Spleen (tissue), 11 donors: ENCODE results near the gene ME1. TPM values are rescaled to one million over a fixed set of nuclear protein-coding genes. Genes with fewer than 3 reads are reported as not detected.

Experiments used
- DNase-seq: peaks from one replicate; pipeline ENCODE4 v3.0.0-alpha.2; 2020
- H3K27ac ChIP-seq, 8 donors: fragments of 200-600 bp; sonication (generic) in 7 of 8; 1 replicate in 4 of 8; 2 replicates in 4 of 8; pipeline versions ENCODE4 v1.5.0 to v1.8.0; 2016 to 2021; ENCODE audit warnings: inconsistent platforms in 4 of 8, mild to moderate bottlenecking in 4 of 8, moderate library complexity in 1 of 8
- H3K27me3 ChIP-seq, 7 donors: fragments of 200-600 bp; sonication (generic) in 6 of 7; replicated peaks in 1 of 7; 1 replicate in 4 of 7; 2 replicates in 3 of 7; pipeline versions ENCODE4 v1.5.0 to v1.8.0; 2016 to 2021; ENCODE audit warnings: inconsistent platforms in 3 of 7, mild to moderate bottlenecking in 1 of 7
- H3K36me3 ChIP-seq, 6 donors: fragments of 200-600 bp; sonication (generic) in 5 of 6; 1 replicate in 4 of 6; 2 replicates in 2 of 6; pipeline versions ENCODE4 v1.5.0 to v1.8.0; 2016 to 2021; ENCODE audit warnings: inconsistent platforms in 2 of 6
- H3K4me1 ChIP-seq, 6 donors: fragments of 200-600 bp; sonication (generic) in 5 of 6; 1 replicate in 3 of 6; 2 replicates in 3 of 6; pipeline versions ENCODE4 v1.5.0 to v1.8.0; 2016 to 2021; ENCODE audit warnings: inconsistent platforms in 3 of 6
- H3K4me3 ChIP-seq, 8 donors: fragments of 200-600 bp; sonication (generic) in 7 of 8; 1 replicate in 4 of 8; 2 replicates in 4 of 8; pipeline versions ENCODE4 v1.5.0 to v1.8.0; 2016 to 2021; ENCODE audit warnings: inconsistent platforms in 4 of 8, mild to moderate bottlenecking in 4 of 8, moderate library complexity in 2 of 8
- H3K9me3 ChIP-seq, 8 donors: fragments of 200-600 bp; sonication (generic) in 7 of 8; 1 replicate in 4 of 8; 2 replicates in 4 of 8; pipeline versions ENCODE4 v1.5.0 to v1.8.0; 2016 to 2021; ENCODE audit warnings: inconsistent platforms in 4 of 8
- POLR2A ChIP-seq, 3 donors: fragments of 450-650 bp; IDR thresholded peaks; one replicate each; pipeline ENCODE4 v1.5.1; 2017; ENCODE audit warnings: antibody characterized with exemption in 3 of 3, mild to moderate bottlenecking in 1 of 3
- POLR2AphosphoS5 ChIP-seq, 3 donors: sonication (generic); formaldehyde crosslinking; IDR thresholded peaks; one replicate each; pipeline ENCODE4 v1.5.1; 2017; ENCODE audit warnings: antibody characterized with exemption in 3 of 3
- WGBS, 5 donors: extraction: QIAGEN DNeasy Blood & Tissue Kit in 3 of 5; methylation state at CpG; one replicate each; pipeline versions ENCODE4 v1.1.5 to v1.1.7; 2013 to 2018; 5-methylcytosine and 5-hydroxymethylcytosine counted together
- intact Hi-C: fragments of 100-400 bp; cut with DNase I; formaldehyde crosslinking; loops from one replicate; pipeline ENCODE4 v1.15.0; 2023; ENCODE audit warnings: low total_unique reads
- polyA plus RNA-seq, 3 donors: library from polyadenylated mRNA; stranded (reverse); fragments of 200-250 nt; gene quantifications; one replicate each; pipeline ENCODE4 v1.2.1, GENCODE V29; 2013
- total RNA-seq, 7 donors: library from RNA; depleted of rRNA in 3 of 7; stranded (reverse); fragments of >200 nt in 3 of 7; fragmentation: NEBNext Ultra II Directional in 4 of 7; extraction: Animal tissue kit (Norgen Biotek cat#: 25700) in 4 of 7; gene quantifications; one replicate each; pipeline versions ENCODE4 v1.1.0 to v1.2.1, GENCODE V29; 2016 to 2021
- TF ChIP-seq, protein P1 (sequence below), 11 experiments: fragments of 200-600 bp in 7 of 11; fragments of 450-650 bp in 4 of 11; sonication (generic) in 4 of 11; IDR thresholded peaks in 8 of 11; conservative IDR thresholded peaks in 3 of 11; 1 replicate in 7 of 11; 2 replicates in 4 of 11; pipeline versions ENCODE4 v1.4.0 to v1.8.0; 2016 to 2021; ENCODE audit warnings: antibody characterized with exemption in 11 of 11, inconsistent platforms in 4 of 11, mild to moderate bottlenecking in 1 of 11
- donor health status: healthy with polysubstance abuse.
- donor health status: DM: no; HTN: no; CAD: no; lungs with moderate emphysema.
- donor health status: DM: no; HTN: no; CAD: no.
- donor health status: Bipolar disorder and iron deficiency.
- donor health status: healthy.
- donor health status: DM: no; HTN: no; CAD: no.
- donor health status: DM: yes; HTN: yes; CAD: no.

The ME1 gene
- total and polyA plus RNA-seq, 10 donors, result 1.8 to 19.4 (median 8.4) TPM

DNA sequence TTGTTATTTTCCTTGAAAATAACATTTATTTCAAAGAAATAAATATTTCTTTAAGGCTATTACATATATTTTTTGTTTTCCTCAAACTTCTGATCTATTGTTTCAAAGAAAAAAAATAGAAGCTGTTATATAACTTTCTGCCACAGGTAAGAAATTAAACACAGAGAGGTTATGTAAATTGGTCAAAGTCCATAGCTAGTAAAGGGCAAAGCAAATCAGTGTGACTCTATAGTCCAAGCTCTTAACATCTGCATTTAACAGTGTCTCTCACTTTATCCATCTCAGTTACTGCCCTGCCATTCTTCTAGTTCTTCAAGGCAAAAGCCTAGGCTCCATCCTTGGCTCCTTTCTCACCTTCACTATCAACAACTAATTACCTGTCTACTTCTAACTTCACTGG lies 180.6 kb downstream of the ME1 start:
- DNase-seq, result no peak
- H3K9me3 ChIP-seq, result no peaks in the 10 kb centered on the region
- intact Hi-C loops, result no loop called here
- no peaks in the 10 kb centered on the region for H3K27me3 ChIP-seq
- H3K36me3 ChIP-seq, result no peaks in the 10 kb centered on the region
- H3K27ac ChIP-seq, result no peak overlapping the region
- no peaks in the 10 kb centered on the region for H3K4me1 ChIP-seq
- H3K4me3 ChIP-seq, result no peak overlapping the region
- no peak for TF ChIP-seq POLR2AphosphoS5 (IDR thresholded peaks at IDR 0.05)
- TF ChIP-seq, protein P1, sequence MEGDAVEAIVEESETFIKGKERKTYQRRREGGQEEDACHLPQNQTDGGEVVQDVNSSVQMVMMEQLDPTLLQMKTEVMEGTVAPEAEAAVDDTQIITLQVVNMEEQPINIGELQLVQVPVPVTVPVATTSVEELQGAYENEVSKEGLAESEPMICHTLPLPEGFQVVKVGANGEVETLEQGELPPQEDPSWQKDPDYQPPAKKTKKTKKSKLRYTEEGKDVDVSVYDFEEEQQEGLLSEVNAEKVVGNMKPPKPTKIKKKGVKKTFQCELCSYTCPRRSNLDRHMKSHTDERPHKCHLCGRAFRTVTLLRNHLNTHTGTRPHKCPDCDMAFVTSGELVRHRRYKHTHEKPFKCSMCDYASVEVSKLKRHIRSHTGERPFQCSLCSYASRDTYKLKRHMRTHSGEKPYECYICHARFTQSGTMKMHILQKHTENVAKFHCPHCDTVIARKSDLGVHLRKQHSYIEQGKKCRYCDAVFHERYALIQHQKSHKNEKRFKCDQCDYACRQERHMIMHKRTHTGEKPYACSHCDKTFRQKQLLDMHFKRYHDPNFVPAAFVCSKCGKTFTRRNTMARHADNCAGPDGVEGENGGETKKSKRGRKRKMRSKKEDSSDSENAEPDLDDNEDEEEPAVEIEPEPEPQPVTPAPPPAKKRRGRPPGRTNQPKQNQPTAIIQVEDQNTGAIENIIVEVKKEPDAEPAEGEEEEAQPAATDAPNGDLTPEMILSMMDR (IDR thresholded peaks at IDR 0.05 in 8 of 11, conservative IDR thresholded peaks at IDR 0.05 in 3 of 11), result no peak
- no peak for TF ChIP-seq POLR2A (IDR thresholded peaks at IDR 0.05)

DNA sequence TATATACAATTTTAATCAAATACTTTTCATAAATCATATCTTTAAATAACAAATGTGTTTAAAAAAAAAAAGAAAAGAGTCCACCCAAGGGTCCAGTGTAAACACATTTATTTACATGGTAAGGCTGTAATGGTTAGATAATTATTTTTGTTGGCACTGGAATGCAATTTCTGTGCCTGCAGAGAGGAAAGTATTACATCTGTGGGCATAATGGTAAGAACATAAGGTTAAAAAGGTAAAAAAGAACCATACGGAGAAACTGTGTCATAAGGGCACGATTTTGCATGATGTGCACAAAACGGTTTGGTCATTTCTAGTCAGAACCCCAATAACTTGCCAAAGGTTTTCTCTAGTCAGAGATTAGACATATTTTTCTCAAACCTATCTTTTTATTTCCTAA lies 183.4 kb downstream of the ME1 start:
- no peak overlapping the region for H3K27ac ChIP-seq
- no peaks in the 10 kb centered on the region for H3K36me3 ChIP-seq
- TF ChIP-seq POLR2A (IDR thresholded peaks at IDR 0.05), result no peak
- no peak for TF ChIP-seq POLR2AphosphoS5 (IDR thresholded peaks at IDR 0.05)
- TF ChIP-seq, protein P1 (IDR thresholded peaks at IDR 0.05 in 8 of 11, conservative IDR thresholded peaks at IDR 0.05 in 3 of 11), result no peak
- no peaks in the 10 kb centered on the region for H3K9me3 ChIP-seq
- WGBS, 5 donors, result 84 to 96% (median 89%) methylated on average over 3 of the region's 3 CpGs
- H3K4me3 ChIP-seq, result no peak overlapping the region
- no peaks in the 10 kb centered on the region for H3K4me1 ChIP-seq
- no peaks in the 10 kb centered on the region for H3K27me3 ChIP-seq
- intact Hi-C loops, result no loop called here
- DNase-seq, result no peak

DNA sequence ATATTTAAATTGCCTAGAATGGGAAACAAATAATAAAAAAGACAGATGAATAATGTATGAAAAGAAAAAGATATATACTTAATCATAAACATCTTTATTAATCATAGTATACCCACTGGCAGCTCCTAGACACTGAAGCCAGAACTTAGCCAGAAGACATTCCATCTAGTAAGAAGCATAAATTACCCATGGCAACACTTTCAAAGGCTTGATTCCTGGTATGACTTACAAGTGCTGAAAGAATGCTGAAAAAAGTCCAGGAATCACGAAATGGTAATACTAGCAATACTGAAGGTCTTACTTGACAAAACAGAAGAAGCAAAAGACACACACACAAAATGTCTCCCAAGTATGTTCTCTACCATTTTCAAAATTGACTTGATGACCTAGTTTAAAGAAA lies 199.7 kb downstream of the ME1 start:
- Histone ChIP-seq H3K27ac (no peak overlapping the region), H3K36me3 (no peaks in the 10 kb centered on the region), H3K4me3 (no peak overlapping the region), H3K9me3 (no peaks in the 10 kb centered on the region), H3K4me1 (no peaks in the 10 kb centered on the region), H3K27me3 (no peaks in the 10 kb centered on the region)
- intact Hi-C loops, result no loop called here
- 67 to 91% (median 72%) methylated on average over 1 of the region's 1 CpG for WGBS, 5 donors
- TF ChIP-seq, protein P1 (IDR thresholded peaks at IDR 0.05 in 8 of 11, conservative IDR thresholded peaks at IDR 0.05 in 3 of 11), result no peak
- TF ChIP-seq POLR2AphosphoS5 (IDR thresholded peaks at IDR 0.05) (no peak), POLR2A (IDR thresholded peaks at IDR 0.05) (no peak)
- no peak for DNase-seq

DNA sequence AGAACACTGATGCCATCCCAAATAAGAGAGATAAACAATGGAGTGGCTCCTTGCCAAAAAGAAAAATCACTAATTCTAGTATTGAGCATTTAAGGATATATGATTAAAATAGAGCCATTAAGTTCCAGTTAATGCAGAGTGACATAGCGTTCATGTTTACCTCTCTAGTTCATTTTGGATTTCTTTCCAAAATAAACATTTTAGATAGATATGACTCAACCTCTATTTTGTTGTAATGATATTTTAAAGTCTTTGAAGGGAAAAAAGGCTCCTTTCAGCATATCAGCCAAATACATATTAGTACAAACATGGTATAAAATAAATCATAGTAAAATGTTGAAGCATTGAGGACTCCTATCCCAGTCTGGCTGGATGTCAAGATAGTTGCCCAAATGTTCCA lies 204.3 kb downstream of the ME1 start:
- Histone ChIP-seq H3K9me3 (no peaks in the 10 kb centered on the region), H3K36me3 (no peaks in the 10 kb centered on the region), H3K27ac (no peak overlapping the region), H3K4me1 (no peaks in the 10 kb centered on the region), H3K4me3 (no peak overlapping the region), H3K27me3 (no peaks in the 10 kb centered on the region)
- no peak for DNase-seq
- WGBS, 5 donors, result 86 to 92% (median 90%) methylated on average over 1 of the region's 1 CpG
- intact Hi-C loops, result no loop called here
- TF ChIP-seq POLR2A (IDR thresholded peaks at IDR 0.05) (no peak), POLR2AphosphoS5 (IDR thresholded peaks at IDR 0.05) (no peak)
- TF ChIP-seq, protein P1 (IDR thresholded peaks at IDR 0.05 in 8 of 11, conservative IDR thresholded peaks at IDR 0.05 in 3 of 11), result no peak
